T-helper 1 cell treated with Interleukin-12 subunit alpha and Interleukin-12 subunit beta and Interleukin-4 antibody, amounts not matched to agents 30 μg/mL and 1 μg/mL, for 36 hours (primary cell): ENCODE data around the gene FOXL1.
"Not testable (repeated sequence)": the region's sequence is repeated elsewhere in the genome, so short reads cannot be mapped to it uniquely, and the experiment has no call there.

Experiments used
- H3K27ac Mint-ChIP-seq: one replicate; pipeline ENCODE4 v1.8.0; 2021; ENCODE audit warnings: mild to moderate bottlenecking, mixed read lengths
- H3K27me3 Mint-ChIP-seq: one replicate; pipeline ENCODE4 v1.8.0; 2021; ENCODE audit warnings: low read depth, mixed read lengths
- H3K36me3 Mint-ChIP-seq: one replicate; pipeline ENCODE4 v1.8.0; 2021; ENCODE audit warnings: low read depth, mixed read lengths
- H3K4me1 Mint-ChIP-seq: one replicate; pipeline ENCODE4 v1.8.0; 2021; ENCODE audit warnings: low read depth, mixed read lengths
- H3K4me3 Mint-ChIP-seq: one replicate; pipeline ENCODE4 v1.8.0; 2021; ENCODE audit warnings: mild to moderate bottlenecking, moderate library complexity, mixed read lengths
- H3K9me3 Mint-ChIP-seq: one replicate; pipeline ENCODE4 v1.8.0; 2021; ENCODE audit warnings: mixed read lengths

The FOXL1 gene

GRCh38 chr16:86579268-86580062 lies 1.1 kb downstream of the FOXL1 start:
- Mint-ChIP-seq H3K36me3 (no peaks in the 10 kb centered on the region), H3K27ac (no peak overlapping the region), H3K27me3 (peaks cover 71% of the 10 kb centered on the region), H3K4me1 (peaks cover 10% of the 10 kb centered on the region), H3K4me3 (no peak overlapping the region), H3K9me3 (no peaks in the 10 kb centered on the region)

GRCh38 chr16:86580063-86580790 lies 1.9 kb downstream of the FOXL1 start:
- no peak overlapping the region for H3K4me3 Mint-ChIP-seq
- H3K27ac Mint-ChIP-seq, result no peak overlapping the region
- peaks cover 65% of the 10 kb centered on the region for H3K27me3 Mint-ChIP-seq
- peaks cover 10% of the 10 kb centered on the region for H3K4me1 Mint-ChIP-seq
- no peaks in the 10 kb centered on the region for H3K9me3 Mint-ChIP-seq
- no peaks in the 10 kb centered on the region for H3K36me3 Mint-ChIP-seq

GRCh38 chr16:86580791-86581170 lies 2.4 kb downstream of the FOXL1 start:
- Mint-ChIP-seq H3K27ac (no peak overlapping the region), H3K36me3 (no peaks in the 10 kb centered on the region), H3K4me3 (no peak overlapping the region), H3K27me3 (peaks cover 61% of the 10 kb centered on the region), H3K4me1 (peaks cover 10% of the 10 kb centered on the region), H3K9me3 (no peaks in the 10 kb centered on the region)

GRCh38 chr16:86581458-86581857 lies 3.1 kb downstream of the FOXL1 start:
- Mint-ChIP-seq H3K27ac (no peak overlapping the region), H3K4me3 (no peak overlapping the region), H3K36me3 (no peaks in the 10 kb centered on the region), H3K9me3 (no peaks in the 10 kb centered on the region), H3K27me3 (peaks cover 54% of the 10 kb centered on the region), H3K4me1 (peaks cover 5% of the 10 kb centered on the region)

- Mint-ChIP-seq H3K4me1 (no peaks in the 10 kb centered on the region), H3K27ac (no peak overlapping the region), H3K36me3 (no peaks in the 10 kb centered on the region), H3K9me3 (no peaks in the 10 kb centered on the region), H3K4me3 (no peak overlapping the region), H3K27me3 (peaks cover 31% of the 10 kb centered on the region)
Observed at GRCh38 chr16:86584071-86584685, 5.8 kb downstream of the FOXL1 start.

GRCh38 chr16:86584726-86585721 lies 6.7 kb downstream of the FOXL1 start:
- Mint-ChIP-seq H3K27me3 (peaks cover 25% of the 10 kb centered on the region), H3K4me3 (no peak overlapping the region), H3K4me1 (no peaks in the 10 kb centered on the region), H3K27ac (no peak overlapping the region), H3K9me3 (no peaks in the 10 kb centered on the region), H3K36me3 (no peaks in the 10 kb centered on the region)

- Mint-ChIP-seq H3K36me3 (no peaks in the 10 kb centered on the region), H3K9me3 (no peaks in the 10 kb centered on the region), H3K27me3 (peaks cover 17% of the 10 kb centered on the region), H3K4me1 (no peaks in the 10 kb centered on the region), H3K27ac (no peak overlapping the region), H3K4me3 (no peak overlapping the region)
Observed at GRCh38 chr16:86585821-86586611, 7.7 kb downstream of the FOXL1 start.

- Mint-ChIP-seq H3K9me3 (no peaks in the 10 kb centered on the region), H3K36me3 (no peaks in the 10 kb centered on the region), H3K27me3 (peaks cover 9% of the 10 kb centered on the region), H3K4me3 (no peak overlapping the region), H3K27ac (no peak overlapping the region), H3K4me1 (no peaks in the 10 kb centered on the region)
Observed at GRCh38 chr16:86587487-86587886, 9.1 kb downstream of the FOXL1 start.

- not testable (repeated sequence) for H3K9me3 Mint-ChIP-seq, H3K27ac Mint-ChIP-seq, H3K36me3 Mint-ChIP-seq, H3K4me3 Mint-ChIP-seq, H3K4me1 Mint-ChIP-seq
- H3K27me3 Mint-ChIP-seq, result peaks cover 11% of the 10 kb centered on the region
Observed at GRCh38 chr16:86587955-86588354, 9.6 kb downstream of the FOXL1 start.

GRCh38 chr16:86590501-86591144 lies 12.3 kb downstream of the FOXL1 start:
- no peak overlapping the region for H3K27ac Mint-ChIP-seq
- no peak overlapping the region for H3K4me3 Mint-ChIP-seq
- H3K9me3 Mint-ChIP-seq, result no peaks in the 10 kb centered on the region
- H3K4me1 Mint-ChIP-seq, result no peaks in the 10 kb centered on the region
- peaks cover 25% of the 10 kb centered on the region for H3K27me3 Mint-ChIP-seq
- no peaks in the 10 kb centered on the region for H3K36me3 Mint-ChIP-seq

- no peaks in the 10 kb centered on the region for H3K36me3 Mint-ChIP-seq
- no peaks in the 10 kb centered on the region for H3K9me3 Mint-ChIP-seq
- H3K4me1 Mint-ChIP-seq, result no peaks in the 10 kb centered on the region
- H3K4me3 Mint-ChIP-seq, result no peak overlapping the region
- H3K27ac Mint-ChIP-seq, result no peak overlapping the region
- peaks cover 25% of the 10 kb centered on the region for H3K27me3 Mint-ChIP-seq
Observed at GRCh38 chr16:86591270-86591669, 12.9 kb downstream of the FOXL1 start.

- Mint-ChIP-seq H3K27me3 (peaks cover 35% of the 10 kb centered on the region), H3K9me3 (no peaks in the 10 kb centered on the region), H3K36me3 (no peaks in the 10 kb centered on the region), H3K27ac (no peak overlapping the region), H3K4me3 (no peak overlapping the region), H3K4me1 (no peaks in the 10 kb centered on the region)
Observed at GRCh38 chr16:86593913-86594620, 15.7 kb downstream of the FOXL1 start.

GRCh38 chr16:86594721-86595120 lies 16.4 kb downstream of the FOXL1 start:
- Mint-ChIP-seq H3K9me3 (no peaks in the 10 kb centered on the region), H3K36me3 (no peaks in the 10 kb centered on the region), H3K4me1 (no peaks in the 10 kb centered on the region), H3K4me3 (no peak overlapping the region), H3K27ac (no peak overlapping the region), H3K27me3 (peaks cover 39% of the 10 kb centered on the region)
